Calu3 (cell line): ENCODE data around the gene OR56B1. TPM values are rescaled to one million over a fixed set of nuclear protein-coding genes. Genes with fewer than 3 reads are reported as not detected.
"Not testable (repeated sequence)": the region's sequence is repeated elsewhere in the genome, so short reads cannot be mapped to it uniquely, and the experiment has no call there.

Experiments used
- BruUV-seq: library from RNA; stranded (reverse); fragments of 400-500 nt; replicated peaks from 2 replicates; lab custom pipeline; 2021; lab: Mats Ljungman, UMichigan
- CTCF ChIA-PET: fragments of 300-600 bp; sonication (Branson Sonifier 250); formaldehyde crosslinking; loops from one replicate; lab custom pipeline; 2022; ENCODE audit warnings: antibody characterized with exemption; lab: Charles Lee
- DNase-seq: peaks from one replicate; pipeline ENCODE4 v3.0.0; 2022
- H3K27ac Mint-ChIP-seq: one replicate; pipeline ENCODE4 v1.8.0; 2022; ENCODE audit warnings: mixed read lengths; ENCODE audit not compliant: unreplicated experiment
- H3K27me3 Mint-ChIP-seq: one replicate; pipeline ENCODE4 v1.8.0; 2022; ENCODE audit warnings: mixed read lengths; ENCODE audit not compliant: unreplicated experiment
- H3K36me3 Mint-ChIP-seq: one replicate; pipeline ENCODE4 v1.8.0; 2022; ENCODE audit warnings: mild to moderate bottlenecking, moderate library complexity, mixed read lengths; ENCODE audit not compliant: insufficient read depth, unreplicated experiment
- H3K4me1 Mint-ChIP-seq: one replicate; pipeline ENCODE4 v1.8.0; 2022; ENCODE audit warnings: mild to moderate bottlenecking, low read depth, mixed read lengths; ENCODE audit not compliant: unreplicated experiment
- H3K4me3 Mint-ChIP-seq: one replicate; pipeline ENCODE4 v1.8.0; 2022; ENCODE audit warnings: mild to moderate bottlenecking, low read depth, moderate library complexity, mixed read lengths; ENCODE audit not compliant: unreplicated experiment
- H3K9me3 Mint-ChIP-seq: one replicate; pipeline ENCODE4 v1.8.0; 2022; ENCODE audit warnings: low read depth, mixed read lengths; ENCODE audit not compliant: unreplicated experiment
- intact Hi-C: fragments of 100-400 bp; cut with micrococcal nuclease; formaldehyde crosslinking; loops from one replicate; pipeline ENCODE4 v1.10.0; 2022; ENCODE audit not compliant: unreplicated experiment
- total RNA-seq: library from RNA; stranded (reverse); gene quantifications from 2 replicates; pipeline ENCODE4 v1.2.3, GENCODE V29; 2022
- TF ChIP-seq, protein P1 (sequence below): fragments of 200-600 bp; IDR thresholded peaks from one replicate; pipeline ENCODE4 v1.8.0; 2022; ENCODE audit warnings: antibody characterized with exemption; ENCODE audit not compliant: unreplicated experiment

OR56B1 gene
- total RNA-seq, 1 experiment from 2014 or later = not detected

DNA sequence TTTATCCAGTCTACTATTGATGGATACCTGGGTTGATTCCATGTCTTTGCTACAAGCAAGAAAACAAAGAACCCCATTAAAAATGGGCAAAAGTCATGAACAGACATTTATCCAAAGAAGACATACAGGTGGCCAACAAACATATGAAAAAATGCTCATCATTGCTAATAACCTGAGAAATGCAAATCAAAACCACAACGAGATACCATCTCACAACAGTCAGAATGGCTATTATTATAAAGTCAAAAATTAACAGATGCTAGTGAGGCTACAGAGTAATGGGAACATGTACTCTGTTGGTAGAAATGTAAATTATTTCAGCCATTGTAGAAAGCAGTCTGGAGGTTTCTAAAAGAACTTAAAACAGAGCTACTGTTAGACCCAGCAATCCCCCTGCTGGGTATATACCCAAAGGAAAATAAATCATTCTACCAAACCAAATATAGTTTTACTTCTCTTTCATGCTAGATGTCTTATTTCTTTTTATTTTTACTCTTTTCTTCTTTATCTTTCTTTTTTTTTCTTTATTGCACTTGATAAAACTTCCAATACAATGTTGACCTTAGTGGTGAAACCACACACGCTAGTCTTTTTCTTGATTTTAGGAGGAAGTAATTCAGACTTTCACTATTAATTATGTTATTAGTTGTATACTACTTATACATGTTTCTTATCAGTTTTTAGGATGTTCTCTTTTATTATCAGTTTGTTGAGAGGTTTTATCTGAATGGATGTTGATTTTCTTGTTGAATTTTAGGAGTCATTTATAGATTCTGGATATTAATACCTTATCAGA, 32.3 kb upstream of the OR56B1 start:
- no TSS peak for BruUV-seq
- Mint-ChIP-seq H3K27me3 (peaks cover 17% of the 10 kb centered on the region), H3K27ac (no peak overlapping the region), H3K9me3 (no peaks in the 10 kb centered on the region), H3K4me3 (no peak overlapping the region), H3K4me1 (no peaks in the 10 kb centered on the region), H3K36me3 (no peaks in the 10 kb centered on the region)
- CTCF ChIA-PET = no interaction called here
- no peak for DNase-seq
- TF ChIP-seq, protein P1, sequence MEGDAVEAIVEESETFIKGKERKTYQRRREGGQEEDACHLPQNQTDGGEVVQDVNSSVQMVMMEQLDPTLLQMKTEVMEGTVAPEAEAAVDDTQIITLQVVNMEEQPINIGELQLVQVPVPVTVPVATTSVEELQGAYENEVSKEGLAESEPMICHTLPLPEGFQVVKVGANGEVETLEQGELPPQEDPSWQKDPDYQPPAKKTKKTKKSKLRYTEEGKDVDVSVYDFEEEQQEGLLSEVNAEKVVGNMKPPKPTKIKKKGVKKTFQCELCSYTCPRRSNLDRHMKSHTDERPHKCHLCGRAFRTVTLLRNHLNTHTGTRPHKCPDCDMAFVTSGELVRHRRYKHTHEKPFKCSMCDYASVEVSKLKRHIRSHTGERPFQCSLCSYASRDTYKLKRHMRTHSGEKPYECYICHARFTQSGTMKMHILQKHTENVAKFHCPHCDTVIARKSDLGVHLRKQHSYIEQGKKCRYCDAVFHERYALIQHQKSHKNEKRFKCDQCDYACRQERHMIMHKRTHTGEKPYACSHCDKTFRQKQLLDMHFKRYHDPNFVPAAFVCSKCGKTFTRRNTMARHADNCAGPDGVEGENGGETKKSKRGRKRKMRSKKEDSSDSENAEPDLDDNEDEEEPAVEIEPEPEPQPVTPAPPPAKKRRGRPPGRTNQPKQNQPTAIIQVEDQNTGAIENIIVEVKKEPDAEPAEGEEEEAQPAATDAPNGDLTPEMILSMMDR = no peak
- intact Hi-C loops = no loop called here

DNA sequence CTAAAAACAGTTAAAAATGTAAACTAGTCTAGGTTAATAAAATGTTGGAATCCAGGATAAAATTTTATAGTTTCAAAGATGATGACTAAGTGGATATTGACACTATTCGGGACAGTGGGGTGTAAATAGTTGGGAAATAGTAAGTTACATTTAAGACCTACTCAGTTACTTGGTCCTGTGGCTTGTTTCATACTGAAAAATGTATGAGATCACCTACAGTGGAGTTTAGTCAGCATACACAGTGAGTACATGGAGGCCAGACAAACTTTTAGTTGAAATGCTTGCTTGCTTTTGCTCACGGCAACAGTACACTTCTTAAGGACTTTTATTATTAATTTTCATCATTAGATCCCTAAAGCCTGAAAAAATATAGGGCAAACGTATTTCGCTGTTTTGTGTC, 30.6 kb upstream of the OR56B1 start:
- H3K4me3 Mint-ChIP-seq = no peak overlapping the region
- peaks cover 32% of the 10 kb centered on the region for H3K27me3 Mint-ChIP-seq
- CTCF ChIA-PET = no interaction called here
- TF ChIP-seq, protein P1 = no peak
- no TSS peak for BruUV-seq
- H3K9me3 Mint-ChIP-seq = no peaks in the 10 kb centered on the region
- no peak for DNase-seq
- H3K4me1 Mint-ChIP-seq = no peaks in the 10 kb centered on the region
- H3K27ac Mint-ChIP-seq = no peak overlapping the region
- intact Hi-C loops = no loop called here
- no peaks in the 10 kb centered on the region for H3K36me3 Mint-ChIP-seq

DNA sequence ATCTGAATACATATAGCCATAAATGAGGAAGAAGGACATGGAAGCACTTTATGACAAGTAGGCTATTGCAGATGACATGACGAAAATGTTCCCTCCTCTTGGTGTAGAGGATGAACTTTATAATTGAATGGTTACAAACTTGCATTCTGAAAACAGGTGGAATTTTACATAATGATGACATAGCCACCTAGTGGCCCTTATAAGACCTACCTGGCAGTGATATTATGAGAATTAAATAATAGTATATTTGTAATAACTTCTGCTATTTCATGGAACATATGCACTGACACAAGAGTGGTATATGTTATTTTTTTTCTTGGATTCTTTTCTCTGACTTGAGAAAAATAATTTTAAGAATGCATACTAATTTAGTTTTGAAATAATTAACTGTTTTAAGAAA, 23.7 kb upstream of the OR56B1 start:
- CTCF ChIA-PET = no interaction called here
- BruUV-seq = no TSS peak
- DNase-seq = no peak
- Mint-ChIP-seq H3K27me3 (peaks cover 31% of the 10 kb centered on the region), H3K9me3 (no peaks in the 10 kb centered on the region), H3K36me3 (no peaks in the 10 kb centered on the region), H3K4me1 (no peaks in the 10 kb centered on the region), H3K4me3 (no peak overlapping the region), H3K27ac (no peak overlapping the region)
- intact Hi-C loops = loop anchor here (1.0 to 2.0 kb wide), 4 partner anchors 28 to 237 kb away; partner anchors contain the start of genes OR52N2 and TRIM5
- TF ChIP-seq, protein P1 = no peak

DNA sequence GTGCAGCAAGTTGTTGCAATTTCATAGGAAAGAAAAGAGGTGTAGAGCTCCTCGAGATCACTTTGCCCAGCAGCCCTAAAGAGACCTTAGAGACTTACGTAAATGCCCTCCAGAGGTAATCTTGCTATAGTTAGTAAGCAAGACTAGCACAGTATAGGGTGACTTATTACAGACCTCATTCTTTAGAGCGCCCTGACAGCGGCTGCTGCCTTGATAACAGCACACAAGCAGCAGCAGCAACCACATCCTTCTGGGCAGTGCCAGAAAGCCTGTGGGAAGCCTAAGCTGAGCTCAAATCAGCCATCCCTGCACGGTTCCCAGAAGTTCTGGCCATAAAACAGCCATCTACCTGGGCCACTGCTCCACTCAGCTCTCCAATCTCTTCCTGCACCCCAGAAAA, 22.6 kb upstream of the OR56B1 start:
- Mint-ChIP-seq H3K9me3 (no peaks in the 10 kb centered on the region), H3K27ac (no peak overlapping the region), H3K36me3 (no peaks in the 10 kb centered on the region), H3K27me3 (peaks cover 31% of the 10 kb centered on the region), H3K4me3 (no peak overlapping the region), H3K4me1 (no peaks in the 10 kb centered on the region)
- no TSS peak for BruUV-seq
- TF ChIP-seq, protein P1 = no peak
- no peak for DNase-seq
- intact Hi-C loops = loop anchor here (2.0 kb wide), 2 partner anchors 29 to 113 kb away; partner anchors contain the start of gene TRIM5
- CTCF ChIA-PET = no interaction called here

DNA sequence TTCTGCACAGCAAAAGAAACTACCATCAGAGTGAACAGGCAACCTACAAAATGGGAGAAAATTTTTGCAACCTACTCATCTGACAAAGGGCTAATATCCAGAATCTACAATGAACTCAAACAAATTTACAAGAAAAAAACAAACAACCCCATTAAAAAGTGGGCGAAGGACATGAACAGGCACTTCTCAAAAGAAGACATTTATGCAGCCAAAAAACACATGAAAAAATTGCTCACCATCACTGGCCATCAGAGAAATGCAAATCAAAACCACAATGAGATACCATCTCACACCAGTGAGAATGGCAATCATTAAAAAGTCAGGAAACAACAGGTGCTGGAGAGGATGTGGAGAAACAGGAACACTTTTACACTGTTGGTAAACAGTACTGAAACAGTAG, 19.7 kb upstream of the OR56B1 start:
- H3K4me3 Mint-ChIP-seq, H3K27ac Mint-ChIP-seq, H3K36me3 Mint-ChIP-seq, H3K4me1 Mint-ChIP-seq, CTCF ChIA-PET, intact Hi-C loops, H3K9me3 Mint-ChIP-seq, DNase-seq, BruUV-seq: not testable (repeated sequence)
- H3K27me3 Mint-ChIP-seq = peaks cover 27% of the 10 kb centered on the region
